Liver (tissue), 9 donors: Measurements from ENCODE around the gene PPM1J. TPM values are rescaled to one million over a fixed set of nuclear protein-coding genes. Genes with fewer than 3 reads are reported as not detected.

Experiments used
- DNase-seq: peaks from one replicate; pipeline ENCODE4 v3.0.0-alpha.2; 2017; ENCODE audit warnings: low spot score
- H3K27ac ChIP-seq, 2 donors: one replicate each; pipeline ENCODE4 v1.7.0; 2013; ENCODE audit warnings: inconsistent platforms in 2 of 2, low read length in 2 of 2, control low read depth in 1 of 2, low read depth in 1 of 2, mild to moderate bottlenecking in 1 of 2
- H3K27me3 ChIP-seq, 4 donors: one replicate each; pipeline versions ENCODE4 v1.6.1 to v1.7.0; 2013; ENCODE audit warnings: low read length in 3 of 4, inconsistent platforms in 1 of 4, mild to moderate bottlenecking in 1 of 4, moderate library complexity in 1 of 4; ENCODE audit not compliant: control insufficient read depth in 4 of 4, insufficient read depth in 4 of 4
- H3K36me3 ChIP-seq, 4 donors: one replicate each; pipeline versions ENCODE4 v1.6.1 to v1.7.0; 2013; ENCODE audit warnings: low read length in 3 of 4, mild to moderate bottlenecking in 3 of 4, low read depth in 1 of 4, moderate library complexity in 1 of 4; ENCODE audit not compliant: control insufficient read depth in 4 of 4, insufficient read depth in 3 of 4
- H3K4me1 ChIP-seq, 4 donors: one replicate each; pipeline versions ENCODE4 v1.6.1 to v1.7.0; 2013; ENCODE audit warnings: low read length in 3 of 4, mild to moderate bottlenecking in 3 of 4, moderate library complexity in 1 of 4; ENCODE audit not compliant: control insufficient read depth in 4 of 4, insufficient read depth in 4 of 4
- H3K4me3 ChIP-seq, 3 donors: one replicate each; pipeline versions ENCODE4 v1.6.1 to v1.7.0; 2013; ENCODE audit warnings: low read length in 3 of 3, control low read depth in 1 of 3, low read depth in 1 of 3, mild to moderate bottlenecking in 1 of 3
- H3K9ac ChIP-seq, 2 donors: one replicate each; pipeline ENCODE4 v1.7.0; 2013; ENCODE audit warnings: low read length in 2 of 2, mild to moderate bottlenecking in 2 of 2, moderate library complexity in 2 of 2, control low read depth in 1 of 2, low read depth in 1 of 2
- H3K9me3 ChIP-seq, 4 donors: one replicate each; pipeline versions ENCODE4 v1.6.1 to v1.7.0; 2013; ENCODE audit warnings: low read length in 3 of 4; ENCODE audit not compliant: control insufficient read depth in 4 of 4
- ATF3 ChIP-seq: IDR thresholded peaks from 2 replicates; pipeline ENCODE4 v1.6.1; 2016; ENCODE audit warnings: antibody characterized with exemption
- CTCF ChIP-seq: fragments of 150-350 bp; IDR thresholded peaks from 2 replicates; pipeline ENCODE4 v1.5.1; 2017; ENCODE audit warnings: improper control_type of control experiment, low read depth, low read length; ENCODE audit not compliant: missing input control
- FOXA1 ChIP-seq: IDR thresholded peaks from 2 replicates; pipeline ENCODE4 v1.6.1; 2016; ENCODE audit warnings: antibody characterized with exemption
- FOXA2 ChIP-seq: IDR thresholded peaks from 2 replicates; pipeline ENCODE4 v1.6.1; 2016; ENCODE audit warnings: antibody characterized with exemption
- GABPA ChIP-seq, 2 donors: IDR thresholded peaks in 1 of 2; conservative IDR thresholded peaks in 1 of 2; 2 replicates each; pipeline ENCODE4 v1.6.1; 2016; ENCODE audit warnings: antibody characterized with exemption in 2 of 2, mild to moderate bottlenecking in 1 of 2, moderate library complexity in 1 of 2
- HNF4A ChIP-seq, 2 donors: conservative IDR thresholded peaks; 2 replicates each; pipeline ENCODE4 v1.6.1; 2016; ENCODE audit warnings: antibody characterized with exemption in 2 of 2, mild to moderate bottlenecking in 2 of 2
- HNF4G ChIP-seq: IDR thresholded peaks from 2 replicates; pipeline ENCODE4 v1.6.1; 2016; ENCODE audit warnings: antibody characterized with exemption
- JUND ChIP-seq, 2 donors: IDR thresholded peaks; 2 replicates each; pipeline ENCODE4 v1.6.1; 2016; ENCODE audit warnings: antibody characterized with exemption in 2 of 2
- MAX ChIP-seq: IDR thresholded peaks from 2 replicates; pipeline ENCODE4 v1.6.1; 2016; ENCODE audit warnings: antibody characterized with exemption
- NR2F2 ChIP-seq: IDR thresholded peaks from 2 replicates; pipeline ENCODE4 v1.6.1; 2016; ENCODE audit warnings: antibody characterized with exemption
- REST ChIP-seq: IDR thresholded peaks from 2 replicates; pipeline ENCODE4 v1.6.1; 2016; ENCODE audit warnings: antibody characterized with exemption, mild to moderate bottlenecking
- RXRA ChIP-seq, 2 donors: IDR thresholded peaks; 2 replicates each; pipeline ENCODE4 v1.6.1; 2017 to 2018; ENCODE audit warnings: antibody characterized with exemption in 2 of 2, mild to moderate bottlenecking in 1 of 2
- SP1 ChIP-seq: IDR thresholded peaks from 2 replicates; pipeline ENCODE4 v1.6.1; 2018; ENCODE audit warnings: antibody characterized with exemption, mild to moderate bottlenecking
- TAF1 ChIP-seq: conservative IDR thresholded peaks from 2 replicates; pipeline ENCODE4 v1.6.1; 2016; ENCODE audit warnings: antibody characterized with exemption, mild to moderate bottlenecking
- YY1 ChIP-seq: IDR thresholded peaks from 2 replicates; pipeline ENCODE4 v1.6.1; 2016; ENCODE audit warnings: antibody characterized with exemption, mild to moderate bottlenecking
- ZBTB33 ChIP-seq: IDR thresholded peaks from 2 replicates; pipeline ENCODE4 v1.6.1; 2016; ENCODE audit warnings: antibody characterized with exemption
- WGBS: extraction: QIAGEN DNeasy Blood & Tissue Kit; methylation state at CpG from one replicate; pipeline ENCODE4 v1.1.7; 2013; 5-methylcytosine and 5-hydroxymethylcytosine counted together
- polyA plus RNA-seq, 2 donors: library from polyadenylated mRNA; stranded (reverse) in 1 of 2; unstranded in 1 of 2; fragments of 200-250 nt in 1 of 2; fragments of >200 nt in 1 of 2; fragmentation: Nextera tagmentation in 1 of 2; extraction: Ambion mirVana in 1 of 2; gene quantifications; one replicate each; pipeline versions ENCODE4 v1.2.1 to v1.2.3, GENCODE V29; 2013 to 2015
- total RNA-seq, 2 donors: library from RNA; depleted of rRNA; stranded (reverse); fragments of >200 nt; gene quantifications; one replicate each; pipeline ENCODE4 v1.2.3, GENCODE V29; 2014
- donor health status: healthy.
- donor health status: healthy.
- donor health status: healthy.
- donor health status: healthy.
- donor health status: healthy.

The PPM1J gene
- total and polyA plus RNA-seq, 4 donors = 0.08 to 0.17 TPM; not detected in 2

- no peak for TF ChIP-seq ATF3
- no peak for TF ChIP-seq RXRA (IDR thresholded peaks at IDR 0.05)
- no peak for TF ChIP-seq HNF4G
- TF ChIP-seq MAX = no peak
- TF ChIP-seq ZBTB33 = no peak
- TF ChIP-seq NR2F2 = no peak
- no peak for TF ChIP-seq FOXA1
- no peak for TF ChIP-seq YY1
- TF ChIP-seq SP1 = no peak
- TF ChIP-seq REST = no peak
- no peak for TF ChIP-seq GABPA (IDR thresholded peaks at IDR 0.05 in 1 of 2, conservative IDR thresholded peaks at IDR 0.05 in 1 of 2)
- TF ChIP-seq CTCF = no peak
- TF ChIP-seq JUND (IDR thresholded peaks at IDR 0.05) = no peak
- no peak for TF ChIP-seq TAF1
- TF ChIP-seq HNF4A (conservative IDR thresholded peaks at IDR 0.05) = no peak
- no peak for TF ChIP-seq FOXA2
- H3K27me3 ChIP-seq = no peaks in the 10 kb centered on the region
- no peak overlapping the region for H3K4me3 ChIP-seq
- 95% methylated on average over 4 of the region's 4 CpGs for WGBS
- no peak overlapping the region for H3K27ac ChIP-seq
- no peak for DNase-seq
- H3K9ac ChIP-seq = no peak overlapping the region
- peaks cover 4 to 19% (median 13%) of the 10 kb centered on the region in 4 donors for H3K36me3 ChIP-seq
- no peaks in the 10 kb centered on the region for H3K9me3 ChIP-seq
- no peaks in the 10 kb centered on the region for H3K4me1 ChIP-seq
These were observed 28.3 kb downstream of the PPM1J start for GRCh38 chr1:112686835-112687234.

- H3K4me3 ChIP-seq = no peak overlapping the region
- H3K9ac ChIP-seq = no peak overlapping the region
- no peak for TF ChIP-seq HNF4G
- no peak for TF ChIP-seq ZBTB33
- no peak overlapping the region for H3K27ac ChIP-seq
- 77% methylated on average over 3 of the region's 3 CpGs for WGBS
- DNase-seq = no peak
- no peaks in the 10 kb centered on the region for H3K4me1 ChIP-seq
- peaks cover 4 to 15% (median 9%) of the 10 kb centered on the region in 4 donors for H3K36me3 ChIP-seq
- no peaks in the 10 kb centered on the region for H3K9me3 ChIP-seq
- no peaks in the 10 kb centered on the region for H3K27me3 ChIP-seq
These were observed 28.7 kb downstream of the PPM1J start for GRCh38 chr1:112686417-112686816.
